HG03066 (cell line): Measurements from ENCODE around the gene IL17RC.
"Not testable (repeated sequence)": the region's sequence is repeated elsewhere in the genome, so short reads cannot be mapped to it uniquely, and the experiment has no call there.

Source experiments
- ATAC-seq: cut with Tn5 transposase; IDR thresholded peaks from one replicate; pipeline ENCODE4 v1.9.1; 2021; ENCODE audit warnings: low read depth; ENCODE audit not compliant: unreplicated experiment

IL17RC gene

DNA sequence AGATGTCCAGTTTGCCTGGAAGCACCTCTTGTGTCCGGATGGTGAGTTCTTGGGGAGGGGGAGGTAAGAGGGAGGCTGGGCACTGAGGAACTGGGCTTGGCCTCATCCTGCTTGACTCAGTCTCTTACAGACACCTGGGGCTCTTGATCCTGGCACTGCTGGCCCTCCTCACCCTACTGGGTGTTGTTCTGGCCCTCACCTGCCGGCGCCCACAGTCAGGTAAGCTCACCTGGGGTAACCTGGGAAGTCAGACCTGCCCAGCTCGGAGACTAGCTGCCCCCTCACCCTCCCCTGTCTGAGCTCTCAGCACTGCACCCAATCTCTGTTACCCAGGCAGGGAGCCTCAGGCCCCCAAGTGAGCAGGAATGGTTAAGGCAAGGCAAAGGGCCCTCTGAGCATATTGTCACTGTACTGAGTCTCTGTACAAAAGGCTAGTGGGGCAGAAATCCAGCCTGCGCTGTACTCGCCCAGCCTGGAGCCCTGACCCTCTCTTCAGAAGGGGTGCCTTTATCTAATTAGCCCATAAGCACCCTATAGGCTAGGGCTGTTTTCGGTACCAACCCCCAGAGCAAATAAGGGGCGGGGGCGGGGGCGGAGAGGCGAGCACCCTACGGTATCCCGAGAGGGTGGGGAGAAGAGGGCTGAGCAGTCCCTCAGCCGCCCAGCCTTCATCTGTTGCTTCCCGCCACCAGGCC is 2.2 kb upstream of the IL17RC start:
- ATAC-seq = peak; percentile 41

DNA sequence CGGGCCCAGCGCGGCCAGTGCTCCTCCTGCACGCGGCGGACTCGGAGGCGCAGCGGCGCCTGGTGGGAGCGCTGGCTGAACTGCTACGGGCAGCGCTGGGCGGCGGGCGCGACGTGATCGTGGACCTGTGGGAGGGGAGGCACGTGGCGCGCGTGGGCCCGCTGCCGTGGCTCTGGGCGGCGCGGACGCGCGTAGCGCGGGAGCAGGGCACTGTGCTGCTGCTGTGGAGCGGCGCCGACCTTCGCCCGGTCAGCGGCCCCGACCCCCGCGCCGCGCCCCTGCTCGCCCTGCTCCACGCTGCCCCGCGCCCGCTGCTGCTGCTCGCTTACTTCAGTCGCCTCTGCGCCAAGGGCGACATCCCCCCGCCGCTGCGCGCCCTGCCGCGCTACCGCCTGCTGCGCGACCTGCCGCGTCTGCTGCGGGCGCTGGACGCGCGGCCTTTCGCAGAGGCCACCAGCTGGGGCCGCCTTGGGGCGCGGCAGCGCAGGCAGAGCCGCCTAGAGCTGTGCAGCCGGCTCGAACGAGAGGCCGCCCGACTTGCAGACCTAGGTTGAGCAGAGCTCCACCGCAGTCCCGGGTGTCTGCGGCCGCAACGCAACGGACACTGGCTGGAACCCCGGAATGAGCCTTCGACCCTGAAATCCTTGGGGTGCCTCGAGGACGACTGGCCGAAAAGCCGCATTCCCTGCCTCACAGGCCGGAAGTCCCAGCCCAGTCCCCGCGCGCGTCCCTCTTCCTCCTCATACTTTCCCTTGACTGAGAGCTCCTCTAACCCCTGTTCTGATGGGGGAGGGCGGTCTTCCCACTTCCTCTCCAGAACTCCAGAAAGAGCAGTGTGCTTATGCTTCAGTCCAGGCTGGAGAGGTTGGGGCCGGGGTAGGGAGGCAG is 1.4 kb upstream of the IL17RC start:
- ATAC-seq = peak; percentile 37

GRCh38 chr3:9916346-9916733 is 558 bp upstream of the IL17RC start:
- no peak for ATAC-seq

DNA sequence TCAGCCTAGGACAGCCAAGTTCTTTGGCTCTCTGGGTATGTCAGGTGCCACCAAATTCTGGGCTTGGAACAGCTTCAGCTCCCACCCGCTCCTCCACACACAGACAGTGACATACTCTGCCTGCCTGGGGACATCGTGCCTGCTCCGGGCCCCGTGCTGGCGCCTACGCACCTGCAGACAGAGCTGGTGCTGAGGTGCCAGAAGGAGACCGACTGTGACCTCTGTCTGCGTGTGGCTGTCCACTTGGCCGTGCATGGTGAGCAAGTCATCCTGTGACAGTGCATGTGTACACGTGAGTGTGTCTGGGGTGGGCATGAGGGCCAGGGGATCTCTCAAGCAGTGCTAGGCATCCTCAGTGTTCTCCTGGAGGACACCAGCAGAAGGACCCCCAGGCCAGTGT is 922 bp downstream of the IL17RC start:
- no peak for ATAC-seq

DNA sequence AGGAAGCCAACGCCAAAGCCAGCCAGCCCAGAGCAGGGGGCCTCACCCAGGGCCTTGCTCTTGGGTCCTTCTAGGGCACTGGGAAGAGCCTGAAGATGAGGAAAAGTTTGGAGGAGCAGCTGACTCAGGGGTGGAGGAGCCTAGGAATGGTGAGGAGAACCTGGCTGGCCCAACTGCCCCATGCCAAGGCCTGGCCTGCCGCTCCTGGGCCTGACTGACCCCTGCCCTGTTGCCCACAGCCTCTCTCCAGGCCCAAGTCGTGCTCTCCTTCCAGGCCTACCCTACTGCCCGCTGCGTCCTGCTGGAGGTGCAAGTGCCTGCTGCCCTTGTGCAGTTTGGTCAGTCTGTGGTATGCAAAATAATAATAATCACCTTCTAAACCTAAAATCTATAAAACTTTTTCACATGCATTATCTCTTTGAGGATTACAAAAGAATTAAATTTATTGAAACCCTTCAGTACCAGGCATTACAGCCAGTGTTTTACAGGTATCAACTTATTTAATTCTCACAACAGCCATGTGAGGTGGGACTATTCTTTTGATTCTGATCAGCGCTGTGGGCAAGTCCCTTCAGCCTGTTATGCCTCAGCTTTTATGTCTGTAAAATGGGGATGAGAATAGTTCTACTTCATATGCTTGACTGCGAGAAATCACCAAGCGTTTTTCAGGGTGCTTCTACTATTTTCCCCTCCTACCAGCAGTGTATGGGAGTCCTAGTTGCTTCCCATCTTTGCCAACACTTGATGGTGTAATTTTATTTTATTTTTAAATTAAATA is 1.6 kb downstream of the IL17RC start:
- ATAC-seq = no peak

- ATAC-seq = no peak
Measured at GRCh38 chr3:9928158-9928557, 11.3 kb downstream of the IL17RC start.

GRCh38 chr3:9930804-9931418 is 14.0 kb downstream of the IL17RC start:
- ATAC-seq = no peak

DNA sequence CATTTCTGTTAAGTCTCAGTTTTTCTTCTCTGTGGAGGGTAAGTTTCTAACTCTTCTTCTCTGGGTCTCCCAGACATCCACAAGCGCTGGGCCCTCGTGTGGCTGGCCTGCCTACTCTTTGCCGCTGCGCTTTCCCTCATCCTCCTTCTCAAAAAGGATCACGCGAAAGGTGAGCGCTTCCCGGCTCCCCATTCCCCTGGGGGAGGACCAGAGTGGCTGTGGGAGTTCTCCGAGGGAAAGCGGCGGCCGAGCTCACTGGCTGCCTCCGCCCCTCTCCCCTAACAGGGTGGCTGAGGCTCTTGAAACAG is 15.6 kb downstream of the IL17RC start:
- no peak for ATAC-seq

DNA sequence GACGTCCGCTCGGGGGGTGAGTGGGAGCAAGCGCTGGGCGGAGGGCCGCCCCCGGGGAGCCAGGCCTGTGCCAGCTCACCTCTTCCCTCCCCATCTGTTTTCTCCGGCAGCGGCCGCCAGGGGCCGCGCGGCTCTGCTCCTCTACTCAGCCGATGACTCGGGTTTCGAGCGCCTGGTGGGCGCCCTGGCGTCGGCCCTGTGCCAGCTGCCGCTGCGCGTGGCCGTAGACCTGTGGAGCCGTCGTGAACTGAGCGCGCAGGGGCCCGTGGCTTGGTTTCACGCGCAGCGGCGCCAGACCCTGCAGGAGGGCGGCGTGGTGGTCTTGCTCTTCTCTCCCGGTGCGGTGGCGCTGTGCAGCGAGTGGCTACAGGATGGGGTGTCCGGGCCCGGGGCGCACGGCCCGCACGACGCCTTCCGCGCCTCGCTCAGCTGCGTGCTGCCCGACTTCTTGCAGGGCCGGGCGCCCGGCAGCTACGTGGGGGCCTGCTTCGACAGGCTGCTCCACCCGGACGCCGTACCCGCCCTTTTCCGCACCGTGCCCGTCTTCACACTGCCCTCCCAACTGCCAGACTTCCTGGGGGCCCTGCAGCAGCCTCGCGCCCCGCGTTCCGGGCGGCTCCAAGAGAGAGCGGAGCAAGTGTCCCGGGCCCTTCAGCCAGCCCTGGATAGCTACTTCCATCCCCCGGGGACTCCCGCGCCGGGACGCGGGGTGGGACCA is 16.1 kb downstream of the IL17RC start:
- ATAC-seq = peak; percentile 61

- ATAC-seq = peak; percentile 82
Measured at GRCh38 chr3:9933561-9934234, 16.8 kb downstream of the IL17RC start, which contains the start of gene CRELD1. CRELD1 (plus strand) TSS chr3:9933834; CDS start chr3:9934439, 605 bp downstream.

- ATAC-seq = no peak
Measured at GRCh38 chr3:9934235-9934621, 17.3 kb downstream of the IL17RC start.

GRCh38 chr3:9934993-9935392 is 18.1 kb downstream of the IL17RC start:
- ATAC-seq = no peak

DNA sequence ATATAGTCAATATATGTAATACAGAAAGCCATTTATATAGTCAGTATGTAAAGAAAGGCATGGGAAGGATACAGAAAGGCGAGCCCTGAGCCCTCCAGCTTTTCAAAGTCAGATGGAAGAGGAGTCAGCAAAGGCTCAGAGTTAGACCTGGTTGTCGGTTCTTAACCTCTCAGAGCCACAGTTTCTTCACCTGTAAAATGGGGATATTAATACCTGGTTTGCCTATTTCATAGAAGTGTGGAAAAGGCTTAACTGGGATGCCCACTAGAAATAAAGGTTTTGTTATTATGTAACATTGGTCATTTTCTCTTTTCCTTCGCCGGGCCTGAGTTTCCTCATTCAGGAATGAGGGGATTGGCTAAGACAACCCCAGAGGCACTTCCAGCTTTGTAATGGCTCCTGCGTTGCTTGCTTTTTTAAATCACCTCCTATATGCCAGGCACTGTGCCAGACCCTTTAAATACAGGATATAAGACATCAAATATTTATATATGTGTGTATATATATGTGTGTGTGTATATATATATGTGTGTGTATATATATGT is 19.1 kb downstream of the IL17RC start:
- no peak for ATAC-seq

DNA sequence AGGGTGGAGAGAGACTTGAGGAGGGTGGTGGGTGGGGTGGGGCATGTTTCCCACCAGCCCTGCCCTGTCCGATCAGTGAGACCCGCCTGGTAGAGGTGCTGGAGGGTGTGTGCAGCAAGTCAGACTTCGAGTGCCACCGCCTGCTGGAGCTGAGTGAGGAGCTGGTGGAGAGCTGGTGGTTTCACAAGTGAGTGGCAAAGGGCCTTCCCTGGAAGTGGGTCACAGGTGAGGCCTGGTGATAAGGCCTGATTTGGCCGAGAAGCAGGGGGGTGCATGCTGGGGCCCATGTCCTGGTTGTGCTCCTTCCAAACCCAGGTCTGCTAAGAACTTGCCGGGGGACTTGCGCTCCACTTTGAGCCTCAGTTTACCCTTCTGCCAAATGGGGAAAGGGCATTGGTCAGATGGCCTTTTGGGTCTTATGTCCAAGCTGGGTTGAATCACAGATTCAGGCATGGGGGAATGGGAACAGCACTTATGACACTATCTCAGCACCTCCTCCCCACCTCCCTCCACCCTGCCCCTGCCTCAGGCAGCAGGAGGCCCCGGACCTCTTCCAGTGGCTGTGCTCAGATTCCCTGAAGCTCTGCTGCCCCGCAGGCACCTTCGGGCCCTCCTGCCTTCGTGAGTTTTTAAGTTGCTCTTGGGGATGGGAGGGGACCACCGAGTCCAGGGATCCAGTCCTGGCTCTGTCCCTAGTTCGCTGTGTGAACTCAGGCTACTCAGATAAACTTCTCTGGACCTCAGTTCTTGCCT is 20.8 kb downstream of the IL17RC start:
- no peak for ATAC-seq

GRCh38 chr3:9938966-9939365 is 22.1 kb downstream of the IL17RC start:
- ATAC-seq = no peak

DNA sequence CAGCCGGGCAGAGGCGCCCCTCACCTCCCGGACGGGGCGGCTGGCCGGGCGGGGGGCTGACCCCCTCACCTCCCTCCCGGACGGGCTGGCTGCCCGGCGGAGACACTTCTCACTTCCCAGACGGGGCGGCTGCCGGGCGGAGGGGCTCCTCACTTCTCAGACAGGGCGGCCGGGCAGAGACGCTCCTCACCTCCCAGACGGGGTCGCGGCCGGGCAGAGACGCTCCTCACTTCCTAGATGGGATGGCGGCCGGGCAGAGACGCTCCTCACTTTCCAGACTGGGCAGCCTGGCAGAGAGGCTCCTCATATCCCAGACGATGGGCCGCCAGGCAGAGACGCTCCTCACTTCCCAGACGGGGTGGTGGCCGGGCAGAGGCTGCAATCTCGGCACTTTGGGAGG is 23.0 kb downstream of the IL17RC start:
- ATAC-seq = not testable (repeated sequence)

DNA sequence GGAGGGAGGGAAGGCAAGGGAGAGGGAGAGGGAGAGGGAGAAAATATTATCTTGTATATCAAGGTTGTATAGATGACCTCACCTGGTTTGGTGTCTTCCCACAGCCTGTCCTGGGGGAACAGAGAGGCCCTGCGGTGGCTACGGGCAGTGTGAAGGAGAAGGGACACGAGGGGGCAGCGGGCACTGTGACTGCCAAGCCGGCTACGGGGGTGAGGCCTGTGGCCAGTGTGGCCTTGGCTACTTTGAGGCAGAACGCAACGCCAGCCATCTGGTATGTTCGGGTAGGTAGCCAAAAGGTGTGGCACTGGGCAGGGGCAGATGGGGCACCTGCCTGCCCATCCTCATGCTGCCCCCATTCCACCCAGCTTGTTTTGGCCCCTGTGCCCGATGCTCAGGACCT is 23.8 kb downstream of the IL17RC start:
- ATAC-seq = no peak

- ATAC-seq = no peak
Measured at GRCh38 chr3:9942164-9942563, 25.3 kb downstream of the IL17RC start.
